DMS 273 treated with DMSO at 0.1 percent for 48 hours (cell line): ENCODE results near the gene PAQR5.
"Not testable (repeated sequence)": the region's sequence is repeated elsewhere in the genome, so short reads cannot be mapped to it uniquely, and the experiment has no call there.

ENCODE experiments used
- DNase-seq: peaks from one replicate; lab custom pipeline; 2025; lab: John Stamatoyannopoulos, UW

The PAQR5 gene

GRCh38 chr15:69316291-69316690, 17.6 kb downstream of the PAQR5 start:
- no peak for DNase-seq

- DNase-seq, result no peak
Observed at GRCh38 chr15:69317392-69317841, 18.7 kb downstream of the PAQR5 start.

DNA sequence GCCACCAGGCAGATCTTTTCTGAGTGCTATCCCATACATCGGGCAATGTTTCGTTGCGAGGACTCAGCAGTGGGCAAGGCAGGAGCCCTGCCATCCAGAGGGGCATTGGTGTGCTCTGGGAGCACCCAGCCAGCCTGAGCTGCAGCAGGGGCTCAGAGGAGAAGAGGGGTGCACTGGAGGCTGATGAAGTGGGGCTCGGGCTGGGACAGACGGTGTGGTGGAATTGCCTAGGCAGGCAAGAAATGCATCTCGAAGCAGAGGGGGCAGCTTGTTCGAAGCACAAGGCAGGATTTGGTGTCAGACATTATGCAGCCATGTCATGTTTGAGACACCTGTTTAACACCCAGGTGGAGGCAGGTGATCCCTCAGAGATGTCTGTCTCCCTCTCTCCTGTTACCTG, 19.3 kb downstream of the PAQR5 start:
- DNase-seq, result no peak

DNA sequence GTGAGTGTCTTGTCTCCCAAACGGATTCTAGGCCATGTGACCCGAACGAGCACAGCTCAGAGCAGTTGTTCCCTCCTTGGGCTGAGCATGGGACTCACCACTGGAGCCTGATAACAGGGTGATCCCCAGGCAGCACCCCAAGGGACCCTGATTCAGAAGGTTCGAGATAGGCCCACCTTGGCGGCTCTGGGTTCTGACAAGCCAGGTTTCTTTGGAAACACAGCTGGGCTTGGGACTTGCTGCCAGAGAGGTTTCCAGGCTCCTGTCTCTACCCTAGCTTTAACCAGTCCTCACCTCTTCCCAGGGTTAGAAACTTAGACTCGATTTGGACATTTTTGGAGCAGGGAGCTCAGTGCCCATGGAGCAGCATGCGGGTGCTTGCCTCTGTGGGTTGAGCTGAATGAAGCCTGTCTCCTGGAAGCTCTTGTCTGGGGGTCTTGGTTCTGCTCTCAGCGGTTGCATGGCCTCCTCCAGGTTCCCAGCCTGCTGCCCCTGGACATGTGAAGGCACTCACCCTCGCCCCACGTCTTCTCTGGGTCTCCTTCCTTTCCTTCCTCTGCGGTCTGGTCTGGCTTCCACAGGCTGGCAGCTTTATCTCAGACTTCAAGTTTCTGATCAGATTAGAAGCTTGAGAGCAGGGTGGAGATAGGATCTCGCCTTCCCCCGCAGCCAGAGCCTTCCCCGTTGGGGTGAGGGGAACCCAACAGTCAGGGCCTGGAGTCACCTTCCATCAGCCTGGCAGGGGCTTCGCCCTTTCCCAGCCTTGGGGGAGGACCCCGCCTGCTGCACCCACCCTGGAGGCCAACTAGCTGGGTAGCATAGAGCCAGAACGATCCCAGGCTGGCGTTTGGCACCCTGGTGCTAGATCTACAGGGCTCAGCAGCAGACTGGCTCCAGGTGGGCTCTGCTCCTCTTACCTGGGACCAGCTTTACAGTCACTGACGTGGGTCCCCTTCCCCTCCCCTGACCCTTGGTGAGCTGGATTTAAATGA, 21.0 kb downstream of the PAQR5 start:
- DNase-seq, result no peak

- no peak for DNase-seq
Observed at GRCh38 chr15:69320977-69321554, 22.4 kb downstream of the PAQR5 start.

DNA sequence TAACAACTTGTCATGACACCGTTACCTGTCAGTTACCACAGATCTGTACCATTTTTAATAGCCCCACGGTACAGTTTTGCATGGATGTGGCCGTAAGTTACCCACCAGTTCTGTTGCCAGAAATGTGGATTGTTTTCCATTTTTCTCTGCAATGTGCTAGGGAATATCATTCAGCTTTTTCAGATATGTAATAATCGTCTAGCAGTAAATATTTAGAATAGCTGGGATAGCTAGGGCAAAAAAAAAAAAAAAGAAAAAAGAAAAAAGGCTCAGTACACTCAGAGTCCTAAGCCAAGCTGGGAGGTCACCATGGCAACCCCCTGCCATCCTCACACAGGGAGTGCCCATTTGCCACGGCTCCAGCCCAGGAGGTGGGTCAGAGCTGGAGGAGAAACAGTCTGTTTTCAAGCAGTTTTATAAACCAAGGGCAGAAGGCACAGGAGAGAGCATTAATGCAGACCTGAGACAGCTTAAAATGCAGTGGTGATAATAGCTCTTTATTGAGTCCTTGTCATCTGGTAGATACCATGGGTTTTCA, 25.2 kb downstream of the PAQR5 start:
- no peak for DNase-seq

DNA sequence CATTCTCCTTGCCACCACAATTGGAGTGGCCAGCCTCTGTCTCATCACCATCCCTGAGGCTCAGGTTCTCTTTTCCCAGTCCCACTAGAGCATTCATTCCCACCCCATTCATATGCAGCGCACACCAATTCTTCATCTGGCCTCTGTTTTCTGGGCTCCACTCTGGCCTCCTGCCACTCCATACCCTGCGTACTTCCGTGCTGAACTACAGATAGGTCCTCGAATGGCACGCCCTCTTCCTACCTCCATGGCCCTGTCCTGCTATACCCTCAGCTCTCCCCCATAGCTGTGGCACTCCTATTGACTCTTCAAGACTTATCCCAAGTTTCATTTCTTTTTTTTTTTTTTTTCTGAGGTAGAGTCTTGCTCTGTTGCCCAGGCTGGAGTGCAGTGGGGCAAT, 25.9 kb downstream of the PAQR5 start:
- DNase-seq, result no peak

DNA sequence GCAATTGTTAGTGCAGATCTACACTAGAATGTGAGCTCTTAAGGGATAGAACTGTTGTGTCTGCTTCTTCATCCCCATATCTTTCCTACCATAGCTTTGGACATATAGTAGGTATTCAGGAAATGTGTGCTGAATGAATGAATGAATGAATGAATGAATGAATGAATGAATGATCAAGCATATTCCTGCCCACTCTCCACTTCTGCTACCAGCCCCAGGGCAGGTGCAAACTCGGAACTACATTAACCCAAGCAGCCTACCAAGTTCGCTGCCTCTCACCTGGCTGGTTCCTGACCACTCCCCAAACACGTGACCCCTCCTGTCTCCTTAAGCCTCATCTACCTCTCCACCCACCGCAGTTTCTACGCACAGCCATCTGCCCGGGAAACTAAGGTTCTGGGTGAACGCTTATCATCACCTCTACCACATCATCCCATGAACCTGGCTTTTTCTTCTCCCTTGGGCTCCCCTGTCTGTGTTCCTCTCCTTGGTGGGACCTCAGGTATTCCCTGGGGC, 26.8 kb downstream of the PAQR5 start:
- DNase-seq, result no peak

DNA sequence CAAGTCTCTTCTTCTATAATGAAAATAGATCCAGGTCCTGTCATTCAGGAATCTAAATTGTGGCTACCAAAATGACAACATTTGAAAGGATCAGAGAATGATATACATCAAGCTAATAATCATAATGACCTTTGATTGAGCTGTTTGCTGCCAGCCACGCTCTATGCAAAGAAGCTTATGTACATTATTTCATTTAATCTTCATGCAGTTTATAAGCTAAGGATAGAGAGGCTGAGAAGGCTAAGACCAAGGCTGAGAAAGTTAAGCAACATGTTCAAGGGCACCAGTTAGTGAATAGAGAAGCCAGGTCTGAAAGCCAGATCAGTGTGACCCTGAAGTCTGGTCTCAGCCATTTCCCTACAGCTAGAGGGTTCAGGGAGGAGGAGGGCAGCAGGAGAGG, 29.4 kb downstream of the PAQR5 start:
- no peak for DNase-seq

DNA sequence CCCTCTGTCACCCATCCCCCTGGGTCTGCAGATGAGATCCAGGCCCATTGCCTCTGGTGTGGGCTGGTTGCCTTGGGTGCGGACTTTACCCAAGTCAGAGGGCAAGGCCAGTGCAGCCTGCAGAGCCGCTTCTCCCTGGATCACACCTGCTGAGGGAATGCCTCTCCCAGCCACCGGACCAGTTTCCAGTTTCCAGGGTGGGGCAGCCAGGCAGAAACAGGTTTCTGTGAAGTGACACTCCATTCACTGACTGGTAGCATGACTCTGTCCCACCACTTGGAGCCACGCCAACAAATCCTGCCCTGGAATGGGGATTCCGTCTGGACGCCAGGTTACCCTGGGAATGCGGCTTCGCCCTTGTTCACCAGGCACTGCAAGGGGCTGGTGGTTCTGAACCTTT, 30.0 kb downstream of the PAQR5 start:
- no peak for DNase-seq

- DNase-seq, result no peak
Observed at GRCh38 chr15:69337138-69337537, 38.4 kb downstream of the PAQR5 start.

- no peak for DNase-seq
Observed at GRCh38 chr15:69338535-69339213, 40.0 kb downstream of the PAQR5 start.

DNA sequence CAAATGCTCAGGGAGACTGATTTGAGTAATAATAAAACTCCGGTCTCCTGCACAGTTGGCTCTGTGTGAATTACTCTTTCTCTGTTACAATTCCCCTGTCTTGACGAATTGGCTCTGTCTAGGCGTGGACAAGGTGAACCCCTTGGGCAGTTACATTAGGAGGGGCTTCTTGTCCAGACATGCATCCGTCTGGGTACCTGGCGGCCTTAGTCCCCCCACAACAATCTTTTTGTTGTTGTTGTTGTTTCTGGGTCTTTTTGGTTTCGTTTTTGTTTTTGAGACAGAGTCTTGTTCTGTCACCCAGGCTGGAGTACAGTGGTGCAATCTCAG, 40.5 kb downstream of the PAQR5 start:
- not testable (repeated sequence) for DNase-seq

DNA sequence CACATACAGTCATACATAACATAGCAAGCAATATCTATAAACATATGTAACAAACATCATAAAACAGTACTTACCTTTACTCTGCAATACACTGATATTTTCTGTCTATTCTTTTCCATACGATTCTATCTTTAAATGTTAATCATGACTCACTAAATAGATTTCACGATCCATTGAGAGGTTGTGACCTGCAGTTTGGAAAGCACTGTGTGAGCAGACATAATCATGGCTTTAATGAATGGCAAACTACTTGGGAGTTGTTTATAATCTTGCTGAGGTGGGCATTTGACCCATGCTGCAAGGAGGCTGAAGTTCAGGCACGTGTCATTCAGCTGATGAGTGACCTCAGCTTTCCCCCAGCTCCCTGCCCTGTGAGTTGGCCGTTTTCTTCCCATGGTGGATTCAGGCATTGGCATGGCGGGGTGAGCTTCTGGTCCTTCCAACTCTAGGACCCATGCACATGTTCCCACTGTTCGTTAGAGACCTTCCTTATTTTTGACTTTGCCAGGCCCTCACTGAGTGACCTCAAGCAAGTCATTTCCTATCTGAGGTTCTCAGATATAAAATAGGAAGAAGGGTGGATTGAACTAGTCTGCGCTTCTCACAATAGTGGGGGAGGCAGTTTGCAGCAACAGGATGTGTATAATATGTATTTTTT, 41.7 kb downstream of the PAQR5 start:
- DNase-seq, result no peak

- DNase-seq, result no peak
Observed at GRCh38 chr15:69341356-69341755, 42.6 kb downstream of the PAQR5 start.

DNA sequence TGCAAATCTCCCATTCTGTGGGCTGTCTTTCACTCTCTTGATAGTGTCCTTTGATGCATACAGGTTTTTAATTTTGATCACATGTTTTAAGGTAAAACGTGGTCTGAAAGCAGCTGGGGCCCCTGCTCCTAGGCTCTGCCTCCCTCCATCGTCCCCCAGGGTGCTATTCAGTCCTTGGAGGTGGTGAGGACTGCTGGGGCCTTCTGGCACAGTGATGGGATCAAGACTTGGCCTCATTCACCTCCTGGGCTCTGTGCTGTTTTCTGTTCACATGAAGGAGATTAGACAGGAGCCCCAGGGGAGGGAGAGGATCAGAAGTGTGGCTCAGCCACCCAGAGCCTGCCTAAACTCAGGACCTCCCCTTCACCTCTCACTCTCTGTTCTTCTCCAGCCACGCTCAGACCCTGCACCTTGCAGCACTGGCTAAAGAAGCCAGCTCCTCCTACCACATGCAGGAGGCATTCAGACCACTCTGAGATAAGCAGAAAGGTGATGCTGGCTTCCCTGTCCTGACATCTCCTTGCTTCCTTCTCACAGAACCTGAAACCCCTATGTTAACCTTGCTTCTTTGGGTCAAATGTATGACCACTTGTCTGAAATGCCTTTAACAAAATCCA, 43.9 kb downstream of the PAQR5 start:
- no peak for DNase-seq

DNA sequence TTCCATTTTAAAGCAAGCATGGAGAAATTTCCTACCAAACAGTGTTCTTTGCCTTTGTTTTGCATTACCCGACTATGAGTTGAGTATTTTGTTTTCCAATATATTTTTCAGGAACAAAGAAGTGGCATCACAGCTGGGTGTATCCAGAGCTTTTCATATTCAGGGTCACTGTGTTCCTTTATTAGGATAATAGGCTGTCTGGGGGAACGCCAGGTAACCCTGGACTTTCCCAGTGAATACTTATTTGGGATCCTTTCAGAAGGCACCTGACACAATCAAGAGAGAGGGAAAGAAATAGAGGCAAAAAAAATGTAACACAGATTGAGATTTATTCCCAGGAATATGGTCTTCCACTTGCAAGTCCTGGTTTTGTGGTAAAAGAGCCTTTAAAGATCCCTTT, 44.4 kb downstream of the PAQR5 start:
- no peak for DNase-seq

DNA sequence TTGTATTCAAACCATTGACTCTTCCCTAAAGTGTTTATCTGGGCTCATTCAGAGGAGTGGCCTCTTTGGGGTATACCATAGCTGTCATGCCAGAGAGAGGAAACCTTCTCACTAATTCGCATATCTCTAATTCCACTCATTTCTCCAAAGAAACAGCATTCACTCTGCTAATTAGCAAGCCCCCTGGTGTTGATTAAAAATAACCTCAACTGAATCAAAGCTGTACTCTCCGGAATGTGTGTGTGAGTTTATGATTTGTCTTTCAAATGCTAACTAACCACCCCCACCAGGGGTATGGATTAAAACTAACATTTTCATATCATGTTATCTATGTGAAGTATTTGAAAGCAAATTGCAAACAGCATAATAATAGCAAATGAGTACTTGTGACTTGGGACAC, 45.5 kb downstream of the PAQR5 start:
- no peak for DNase-seq

DNA sequence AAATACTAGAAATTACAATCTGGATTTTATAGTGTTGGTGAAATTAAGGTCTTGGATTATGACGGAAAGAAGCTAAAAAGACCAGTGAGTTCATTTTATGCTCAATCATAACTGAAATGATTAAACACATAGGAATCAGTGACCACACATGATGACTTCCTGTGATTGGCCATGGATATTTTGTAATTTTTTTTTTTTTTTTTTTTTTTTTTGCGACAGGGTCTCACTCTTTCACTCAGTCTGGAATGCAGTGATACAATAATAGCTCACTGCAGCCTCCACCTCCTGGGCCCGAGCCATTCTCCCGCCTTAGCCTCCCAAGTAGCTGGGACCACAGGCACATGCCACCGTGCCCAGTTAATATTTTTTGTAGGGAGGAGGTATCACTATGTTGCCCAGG, 47.4 kb downstream of the PAQR5 start:
- DNase-seq, result no peak

GRCh38 chr15:69351333-69351732, 52.6 kb downstream of the PAQR5 start:
- DNase-seq, result no peak

GRCh38 chr15:69351884-69352283, 53.2 kb downstream of the PAQR5 start:
- no peak for DNase-seq
